ENCODE results near the gene FBXL14. TPM values are rescaled to one million over a fixed set of nuclear protein-coding genes. Genes with fewer than 3 reads are reported as not detected.

FBXL14 gene
- polyA plus RNA-seq, 3 donors, result 9.6 to 15.5 (median 12.5) TPM

GRCh38 chr12:1529228-1529861 lies 65.0 kb downstream of the FBXL14 start:
- DNase-seq (ENCODE audit: extremely low read depth in 1 of 11, low read depth in 9 of 11, low spot score in 4 of 11), result no peak

GRCh38 chr12:1528791-1529190 lies 65.6 kb downstream of the FBXL14 start:
- no peak for DNase-seq (ENCODE audit: extremely low read depth in 1 of 11, low read depth in 9 of 11, low spot score in 4 of 11)

- DNase-seq (ENCODE audit: extremely low read depth in 1 of 11, low read depth in 9 of 11, low spot score in 4 of 11), result no peak
Observed at GRCh38 chr12:1527789-1528188, 66.6 kb downstream of the FBXL14 start.

GRCh38 chr12:1525858-1526257 lies 68.5 kb downstream of the FBXL14 start:
- DNase-seq (ENCODE audit: extremely low read depth in 1 of 11, low read depth in 9 of 11, low spot score in 4 of 11), result no peak

GRCh38 chr12:1523558-1524050 lies 70.8 kb downstream of the FBXL14 start:
- no peak for DNase-seq (ENCODE audit: extremely low read depth in 1 of 11, low read depth in 9 of 11, low spot score in 4 of 11)

- no peak for DNase-seq (ENCODE audit: extremely low read depth in 1 of 11, low read depth in 9 of 11, low spot score in 4 of 11)
Observed at GRCh38 chr12:1523046-1523445, 71.3 kb downstream of the FBXL14 start.

GRCh38 chr12:1519642-1520041 lies 74.7 kb downstream of the FBXL14 start:
- no peak for DNase-seq (ENCODE audit: extremely low read depth in 1 of 11, low read depth in 9 of 11, low spot score in 4 of 11)

GRCh38 chr12:1518591-1519516 lies 75.5 kb downstream of the FBXL14 start:
- DNase-seq (ENCODE audit: extremely low read depth in 1 of 11, low read depth in 9 of 11, low spot score in 4 of 11), result no peak

- DNase-seq (ENCODE audit: extremely low read depth in 1 of 11, low read depth in 9 of 11, low spot score in 4 of 11), result no peak
Observed at GRCh38 chr12:1517734-1518525, 76.5 kb downstream of the FBXL14 start.

GRCh38 chr12:1517007-1517406 lies 77.4 kb downstream of the FBXL14 start:
- no peak for DNase-seq (ENCODE audit: extremely low read depth in 1 of 11, low read depth in 9 of 11, low spot score in 4 of 11)

Other genes starting within 250 kb of the FBXL14 start
- 1 to 10 TPM; 5.0 to 8.0 (median 7.4) TPM for gene WNT5B, start 34.6 kb upstream of the FBXL14 start, polyA plus RNA-seq (ENCODE audit: insufficient read length in 3 of 3)
- 10 to 100 TPM; 45.9 to 50.6 (median 47.0) TPM for gene ADIPOR2, start 96.5 kb upstream of the FBXL14 start, polyA plus RNA-seq (ENCODE audit: insufficient read length in 3 of 3)
- under 1 TPM; 0.30 to 0.62 (median 0.33) TPM for gene LRTM2, start 226.0 kb upstream of the FBXL14 start, polyA plus RNA-seq (ENCODE audit: insufficient read length in 3 of 3)

Data from renal cortex interstitium (tissue), 11 donors.